CD4-positive, alpha-beta T cell treated with Interferon alpha-2 for 1 hour (primary cell): ENCODE results near the gene CACNA1H.
"Not testable (repeated sequence)": the region's sequence is repeated elsewhere in the genome, so short reads cannot be mapped to it uniquely, and the experiment has no call there.

Source experiments
- DNase-seq, 2 donors: peaks; one replicate each; pipeline ENCODE4 v3.0.0-alpha.2; 2020 to 2022

The CACNA1H gene

DNA sequence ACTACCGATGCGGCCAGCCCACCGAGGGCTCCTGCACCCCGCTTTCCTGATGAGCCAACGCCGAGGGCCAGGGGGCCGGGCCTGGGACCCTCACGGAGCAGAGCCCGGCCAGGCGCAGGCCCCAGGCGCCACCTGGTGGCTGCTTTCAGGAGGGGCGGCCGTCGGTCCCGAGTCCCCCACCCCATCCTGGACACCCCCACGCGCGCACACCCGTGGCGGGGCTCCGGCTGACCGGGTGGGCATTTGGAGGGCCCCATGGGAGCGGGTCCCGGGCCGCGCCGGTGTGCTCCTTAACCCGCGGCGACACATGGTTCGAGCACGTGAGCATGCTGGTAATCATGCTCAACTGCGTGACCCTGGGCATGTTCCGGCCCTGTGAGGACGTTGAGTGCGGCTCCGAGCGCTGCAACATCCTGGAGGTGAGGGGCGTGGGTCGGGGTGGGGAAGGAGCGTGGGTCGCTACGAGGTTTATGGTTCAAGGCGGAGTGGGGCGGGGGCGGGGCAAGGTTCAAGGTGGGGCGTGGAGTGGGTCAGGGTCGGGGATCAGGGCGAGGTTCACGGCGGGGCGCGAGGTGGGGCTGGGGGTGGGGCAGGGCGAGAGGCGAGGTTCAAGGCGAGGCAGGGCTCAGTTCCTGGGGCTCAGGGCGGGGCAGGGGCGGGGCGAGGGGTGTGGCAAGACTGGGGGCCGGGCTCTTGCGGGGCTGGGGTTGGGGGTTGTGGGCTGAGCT is 41.9 kb downstream of the CACNA1H start:
- DNase-seq = no peak

DNA sequence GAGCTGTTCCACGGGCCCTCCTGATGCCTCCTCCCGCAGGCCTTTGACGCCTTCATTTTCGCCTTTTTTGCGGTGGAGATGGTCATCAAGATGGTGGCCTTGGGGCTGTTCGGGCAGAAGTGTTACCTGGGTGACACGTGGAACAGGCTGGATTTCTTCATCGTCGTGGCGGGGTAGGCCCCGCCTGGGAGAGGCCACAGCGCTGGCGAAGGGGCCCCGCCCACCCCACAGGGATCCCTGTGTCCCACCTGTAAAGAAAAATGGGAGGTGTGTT is 42.4 kb downstream of the CACNA1H start:
- DNase-seq = no peak

DNA sequence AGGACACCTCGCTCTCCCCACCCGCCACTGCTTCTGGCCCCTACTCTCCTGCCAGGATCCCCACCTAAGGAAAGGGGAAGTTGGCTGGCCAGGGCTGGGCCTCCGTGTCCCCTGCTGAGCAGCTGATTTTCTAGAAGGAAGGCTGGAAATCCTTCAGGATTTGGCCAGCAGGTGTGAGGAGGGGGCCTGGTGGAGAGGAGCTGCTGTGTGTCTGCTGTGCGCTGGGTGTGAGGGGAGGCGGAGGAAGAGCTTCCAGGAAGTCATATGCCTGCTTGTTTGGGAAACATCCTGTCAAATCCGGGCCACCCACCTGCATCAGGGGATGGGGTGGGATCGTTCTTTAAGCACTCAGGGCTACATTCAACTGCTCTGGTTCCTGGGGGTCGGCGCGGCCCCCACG is 43.6 kb downstream of the CACNA1H start:
- no peak for DNase-seq

DNA sequence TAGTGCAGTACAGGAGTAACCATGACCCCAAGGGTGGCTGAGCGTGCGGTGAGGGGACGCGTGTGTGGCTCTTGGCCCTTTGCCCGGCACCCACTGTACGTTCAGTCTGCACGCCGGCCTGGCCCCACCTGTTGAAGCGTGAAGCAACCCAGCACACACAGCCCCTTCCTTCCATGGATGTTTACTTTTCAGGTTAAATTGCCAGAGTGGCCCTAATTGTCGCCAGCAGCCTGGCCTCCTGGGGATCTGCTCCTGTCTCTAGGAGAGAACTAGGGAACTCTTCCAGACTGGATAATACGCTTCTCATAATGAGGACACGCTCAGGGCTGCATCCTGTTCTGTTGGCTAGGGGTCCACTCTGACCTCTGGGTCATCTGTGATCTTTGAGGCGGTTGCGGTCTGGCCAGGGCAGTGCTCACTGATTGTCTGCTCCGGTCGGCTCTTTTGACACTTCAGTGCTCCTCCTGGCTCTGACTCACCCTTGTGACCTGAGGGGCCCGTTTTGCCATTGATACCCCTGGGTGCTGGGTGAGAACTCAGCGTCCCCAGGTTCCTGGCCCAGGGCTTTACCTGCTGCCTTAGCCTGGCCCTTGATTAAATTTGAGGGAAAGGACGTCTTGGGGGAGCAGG is 44.4 kb downstream of the CACNA1H start:
- DNase-seq = no peak

DNA sequence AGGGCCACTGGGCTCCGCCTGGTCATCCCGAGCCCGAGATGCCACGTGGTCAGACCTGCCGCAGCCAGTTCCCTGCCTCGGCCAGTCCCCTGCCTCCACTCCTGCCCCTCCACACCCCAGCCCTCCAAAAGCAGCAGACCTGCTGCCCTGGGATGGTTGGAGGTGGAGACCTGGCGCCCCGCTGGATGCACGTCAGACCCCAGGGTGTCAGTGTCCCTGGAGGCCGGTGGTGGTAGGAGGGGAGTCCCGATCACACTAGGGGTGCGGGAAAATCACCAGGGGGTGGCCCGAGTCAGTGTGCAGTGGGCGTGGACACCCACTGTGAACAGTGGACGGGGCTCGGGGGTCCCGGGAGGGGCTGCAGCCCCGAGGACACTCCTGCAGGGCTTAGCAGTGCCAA is 45.3 kb downstream of the CACNA1H start:
- DNase-seq = no peak

DNA sequence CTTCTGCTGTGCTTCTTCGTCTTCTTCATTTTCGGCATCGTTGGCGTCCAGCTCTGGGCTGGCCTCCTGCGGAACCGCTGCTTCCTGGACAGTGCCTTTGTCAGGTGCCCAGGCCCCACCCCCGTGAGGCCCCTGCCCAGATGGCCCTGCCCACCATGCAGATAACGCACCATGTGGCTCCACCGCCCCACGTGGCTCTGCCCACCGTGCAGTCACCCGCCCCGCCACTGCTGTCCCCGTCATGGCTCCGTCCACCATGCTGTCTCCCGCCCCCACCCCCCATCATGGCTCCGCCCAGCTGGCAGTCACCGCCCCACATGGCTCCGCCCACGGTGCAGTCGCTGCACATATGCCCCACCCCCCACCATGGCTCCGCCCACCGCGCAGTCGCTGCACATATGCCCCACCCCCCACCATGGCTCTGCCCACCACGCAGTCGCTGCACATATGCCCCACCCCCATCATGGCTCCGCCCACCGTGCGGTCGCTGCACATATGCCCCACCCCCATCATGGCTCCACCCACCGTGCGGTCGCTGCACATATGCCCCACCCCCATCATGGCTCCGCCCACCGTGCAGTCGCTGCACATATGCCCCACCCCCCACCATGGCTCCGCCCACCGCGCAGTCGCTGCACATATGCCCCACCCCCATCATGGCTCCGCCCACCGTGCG is 45.9 kb downstream of the CACNA1H start:
- not testable (repeated sequence) for DNase-seq

DNA sequence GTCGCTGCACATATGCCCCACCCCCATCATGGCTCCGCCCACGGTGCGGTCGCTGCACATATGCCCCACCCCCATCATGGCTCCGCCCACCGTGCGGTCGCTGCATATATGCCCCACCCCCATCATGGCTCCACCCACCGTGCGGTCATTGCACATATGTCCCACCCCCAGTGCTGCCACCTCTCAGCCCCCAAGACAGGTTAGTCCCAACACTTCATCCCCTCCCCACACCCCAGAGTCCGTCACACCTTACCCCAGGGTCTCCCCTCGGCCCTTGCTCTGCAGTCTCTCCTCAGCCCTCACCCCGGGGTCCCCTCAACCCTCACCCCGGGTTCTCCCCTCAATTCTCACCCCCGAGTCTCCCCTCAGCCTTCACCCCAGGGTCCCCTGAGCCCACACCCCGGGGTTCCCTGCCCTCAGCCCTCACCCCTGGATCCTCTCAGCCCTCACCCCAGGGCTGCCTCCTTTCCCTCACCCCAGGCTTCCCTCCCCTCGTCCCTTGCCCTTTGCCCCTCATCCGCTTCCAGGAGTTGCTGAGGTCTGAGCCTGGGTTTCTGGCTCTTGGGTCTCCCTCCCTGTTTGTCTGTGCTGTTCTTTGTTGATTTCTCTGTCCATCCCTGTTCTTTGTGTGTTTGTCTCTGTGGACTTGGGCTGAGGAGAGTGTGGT is 46.6 kb downstream of the CACNA1H start:
- DNase-seq = no peak

DNA sequence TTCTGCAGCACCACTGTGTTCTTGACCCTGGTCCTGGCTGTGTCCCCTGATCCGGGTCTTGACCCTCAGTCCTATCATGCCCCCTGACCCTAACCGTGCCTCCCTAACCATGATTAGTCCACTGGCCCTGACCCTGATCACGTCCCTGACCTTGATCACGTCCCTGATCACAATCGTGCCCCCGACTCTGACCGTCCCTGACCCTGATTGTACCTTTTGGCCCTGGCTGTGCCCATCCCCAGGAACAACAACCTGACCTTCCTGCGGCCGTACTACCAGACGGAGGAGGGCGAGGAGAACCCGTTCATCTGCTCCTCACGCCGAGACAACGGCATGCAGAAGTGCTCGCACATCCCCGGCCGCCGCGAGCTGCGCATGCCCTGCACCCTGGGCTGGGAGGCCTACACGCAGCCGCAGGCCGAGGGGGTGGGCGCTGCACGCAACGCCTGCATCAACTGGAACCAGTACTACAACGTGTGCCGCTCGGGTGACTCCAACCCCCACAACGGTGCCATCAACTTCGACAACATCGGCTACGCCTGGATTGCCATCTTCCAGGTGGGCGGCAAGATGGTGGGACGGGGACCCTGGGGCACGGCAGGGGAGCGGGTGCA is 47.2 kb downstream of the CACNA1H start:
- no peak for DNase-seq

DNA sequence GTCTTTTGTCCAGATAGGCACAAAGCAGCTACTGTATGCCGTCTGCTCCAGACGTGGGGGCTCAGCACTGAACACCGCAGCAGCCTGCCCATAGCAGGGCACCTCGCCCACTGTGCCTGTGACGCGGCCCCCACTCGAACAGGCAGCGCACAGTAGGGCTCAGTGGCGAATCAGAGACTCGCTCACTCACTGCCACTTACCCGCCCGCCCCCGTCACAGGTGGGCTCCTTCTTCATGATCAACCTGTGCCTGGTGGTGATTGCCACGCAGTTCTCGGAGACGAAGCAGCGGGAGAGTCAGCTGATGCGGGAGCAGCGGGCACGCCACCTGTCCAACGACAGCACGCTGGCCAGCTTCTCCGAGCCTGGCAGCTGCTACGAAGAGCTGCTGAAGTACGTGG is 48.5 kb downstream of the CACNA1H start:
- no peak for DNase-seq

DNA sequence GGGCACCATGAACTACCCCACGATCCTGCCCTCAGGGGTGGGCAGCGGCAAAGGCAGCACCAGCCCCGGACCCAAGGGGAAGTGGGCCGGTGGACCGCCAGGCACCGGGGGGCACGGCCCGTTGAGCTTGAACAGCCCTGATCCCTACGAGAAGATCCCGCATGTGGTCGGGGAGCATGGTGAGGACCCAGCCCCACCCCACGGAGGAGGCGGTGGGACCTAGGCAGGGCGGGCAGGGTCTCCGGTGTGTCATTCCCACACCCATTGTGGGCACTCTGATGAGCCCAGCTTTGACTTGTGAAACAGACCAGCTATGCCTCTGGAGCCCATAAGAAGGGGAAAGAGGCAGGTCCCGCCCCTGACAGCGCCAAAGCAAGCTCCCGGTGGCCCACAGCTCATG is 49.4 kb downstream of the CACNA1H start:
- no peak for DNase-seq

DNA sequence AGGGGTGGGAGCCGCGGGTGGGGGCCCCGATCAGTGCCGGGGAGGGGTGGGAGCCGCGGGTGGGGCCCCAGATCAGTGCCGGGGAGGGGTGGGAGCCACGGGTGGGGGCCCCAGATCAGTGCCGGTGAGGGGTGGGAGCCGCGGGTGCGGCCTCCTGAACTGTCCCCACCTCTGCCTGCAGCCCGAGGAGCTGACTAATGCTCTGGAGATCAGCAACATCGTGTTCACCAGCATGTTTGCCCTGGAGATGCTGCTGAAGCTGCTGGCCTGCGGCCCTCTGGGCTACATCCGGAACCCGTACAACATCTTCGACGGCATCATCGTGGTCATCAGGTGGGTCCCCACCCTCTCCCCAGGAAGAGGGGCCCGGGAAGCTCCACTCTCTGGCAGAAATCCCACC is 52.0 kb downstream of the CACNA1H start:
- DNase-seq = no peak

DNA sequence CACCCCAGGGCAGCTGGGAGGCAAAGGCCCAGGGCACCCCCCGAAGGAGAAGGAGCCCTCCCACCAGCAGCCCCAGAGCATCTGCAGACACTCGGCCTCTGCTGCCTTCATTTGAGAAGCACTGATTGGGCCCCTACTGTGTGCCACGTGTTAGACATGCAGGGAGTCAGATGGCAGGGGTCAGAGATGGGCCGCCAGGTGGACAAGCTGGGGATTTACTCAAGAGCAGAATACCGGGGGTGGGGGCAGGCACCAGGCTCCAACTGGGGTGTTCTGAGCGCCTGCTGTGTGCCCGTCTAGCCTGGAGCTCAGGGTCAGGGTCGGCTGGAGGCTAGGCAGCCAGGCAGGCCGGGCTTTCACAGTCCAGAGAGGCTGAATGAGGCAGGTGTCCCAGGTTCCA is 53.4 kb downstream of the CACNA1H start:
- no peak for DNase-seq

DNA sequence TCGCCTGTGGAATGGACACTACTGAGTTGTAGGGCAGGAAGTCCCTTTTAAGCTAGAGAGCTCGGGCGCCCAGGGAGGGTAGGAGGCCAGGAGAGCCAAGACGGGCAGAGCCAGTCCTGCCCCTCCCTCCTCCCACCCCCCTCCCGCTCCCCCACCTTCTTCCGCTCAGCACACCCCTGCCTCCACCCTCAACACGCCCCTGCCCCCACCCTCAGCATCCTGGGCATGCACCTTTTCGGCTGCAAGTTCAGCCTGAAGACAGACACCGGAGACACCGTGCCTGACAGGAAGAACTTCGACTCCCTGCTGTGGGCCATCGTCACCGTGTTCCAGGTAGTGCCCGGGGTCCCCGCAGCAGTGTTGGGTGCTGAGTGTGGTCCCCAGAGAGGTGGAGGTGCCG is 53.9 kb downstream of the CACNA1H start:
- peak in 1 of 2 donors; percentile 41 for DNase-seq

DNA sequence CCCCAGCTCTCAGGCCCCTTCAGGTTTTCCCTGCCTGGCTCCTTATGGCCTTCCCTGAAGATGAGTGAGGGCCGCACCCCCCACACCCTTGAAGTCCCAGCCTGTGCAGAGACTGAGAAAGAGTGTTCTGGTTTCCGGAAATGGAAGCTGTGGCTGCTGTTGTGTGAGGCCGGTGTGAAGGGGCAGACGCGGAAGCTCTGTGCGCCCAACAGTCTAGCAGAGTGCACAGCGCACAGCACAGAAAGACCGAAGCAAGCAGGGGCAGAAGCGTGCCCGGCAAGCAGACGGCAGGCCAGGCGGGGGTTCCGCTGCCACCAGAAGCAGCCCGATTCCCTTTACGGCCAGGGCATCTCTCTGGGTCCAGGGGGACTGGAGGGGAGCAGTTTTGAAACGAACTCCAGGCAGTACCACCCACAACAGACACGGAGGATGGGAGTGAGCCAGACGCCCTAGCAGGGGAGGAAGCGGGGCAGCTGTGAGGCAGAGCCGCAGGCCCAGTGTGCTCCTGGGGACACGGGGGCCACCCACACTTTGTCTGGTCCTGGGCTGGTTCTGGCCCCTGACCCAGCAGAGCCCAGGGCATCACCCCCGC is 55.4 kb downstream of the CACNA1H start:
- peak in 1 of 2 donors; percentile 13 for DNase-seq

DNA sequence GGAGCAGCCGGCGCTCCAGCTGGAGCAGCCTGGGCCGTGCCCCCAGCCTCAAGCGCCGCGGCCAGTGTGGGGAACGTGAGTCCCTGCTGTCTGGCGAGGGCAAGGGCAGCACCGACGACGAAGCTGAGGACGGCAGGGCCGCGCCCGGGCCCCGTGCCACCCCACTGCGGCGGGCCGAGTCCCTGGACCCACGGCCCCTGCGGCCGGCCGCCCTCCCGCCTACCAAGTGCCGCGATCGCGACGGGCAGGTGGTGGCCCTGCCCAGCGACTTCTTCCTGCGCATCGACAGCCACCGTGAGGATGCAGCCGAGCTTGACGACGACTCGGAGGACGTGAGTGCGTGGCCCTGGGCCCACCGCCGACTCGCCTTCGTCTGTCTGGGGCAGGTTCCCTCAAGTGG is 56.2 kb downstream of the CACNA1H start:
- DNase-seq = no peak

DNA sequence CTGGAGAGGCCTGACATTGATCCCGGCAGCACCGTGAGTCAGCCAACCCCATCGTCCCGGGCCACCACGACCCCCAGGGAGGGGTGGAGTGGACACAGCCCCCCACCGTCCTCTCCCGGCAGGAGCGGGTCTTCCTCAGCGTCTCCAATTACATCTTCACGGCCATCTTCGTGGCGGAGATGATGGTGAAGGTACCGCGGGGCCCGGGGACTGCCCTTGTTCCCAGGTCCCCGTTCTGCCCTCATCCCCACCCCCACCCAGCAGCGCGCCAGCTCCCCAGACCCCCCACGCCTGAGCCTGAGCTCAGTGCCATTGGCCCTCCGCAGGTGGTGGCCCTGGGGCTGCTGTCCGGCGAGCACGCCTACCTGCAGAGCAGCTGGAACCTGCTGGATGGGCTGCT is 57.6 kb downstream of the CACNA1H start:
- no peak for DNase-seq

DNA sequence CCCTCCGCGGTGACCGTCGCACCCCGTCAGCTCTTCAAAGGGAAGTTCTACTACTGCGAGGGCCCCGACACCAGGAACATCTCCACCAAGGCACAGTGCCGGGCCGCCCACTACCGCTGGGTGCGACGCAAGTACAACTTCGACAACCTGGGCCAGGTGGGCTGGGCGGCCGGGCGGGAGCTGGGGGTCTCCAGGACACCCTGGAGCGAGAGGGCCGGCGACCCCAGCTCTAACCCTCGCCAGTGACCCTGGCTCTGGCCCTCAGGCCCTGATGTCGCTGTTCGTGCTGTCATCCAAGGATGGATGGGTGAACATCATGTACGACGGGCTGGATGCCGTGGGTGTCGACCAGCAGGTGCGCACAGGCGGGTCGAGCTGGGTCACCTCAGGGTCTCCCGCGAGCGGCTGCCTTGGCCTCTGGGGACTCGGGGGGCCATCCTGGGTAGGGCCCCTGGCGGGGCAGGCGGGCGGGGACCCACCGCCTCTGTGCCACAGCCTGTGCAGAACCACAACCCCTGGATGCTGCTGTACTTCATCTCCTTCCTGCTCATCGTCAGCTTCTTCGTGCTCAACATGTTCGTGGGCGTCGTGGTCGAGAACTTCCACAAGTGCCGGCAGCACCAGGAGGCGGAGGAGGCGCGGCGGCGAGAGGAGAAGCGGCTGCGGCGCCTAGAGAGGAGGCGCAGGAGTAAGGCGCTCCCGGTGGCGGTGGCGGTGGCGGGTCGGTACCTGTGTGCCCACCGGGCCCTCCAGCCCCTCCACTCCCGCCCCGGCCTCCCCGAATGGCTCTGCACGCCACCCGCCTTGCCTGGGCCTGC is 58.8 kb downstream of the CACNA1H start:
- no peak for DNase-seq

DNA sequence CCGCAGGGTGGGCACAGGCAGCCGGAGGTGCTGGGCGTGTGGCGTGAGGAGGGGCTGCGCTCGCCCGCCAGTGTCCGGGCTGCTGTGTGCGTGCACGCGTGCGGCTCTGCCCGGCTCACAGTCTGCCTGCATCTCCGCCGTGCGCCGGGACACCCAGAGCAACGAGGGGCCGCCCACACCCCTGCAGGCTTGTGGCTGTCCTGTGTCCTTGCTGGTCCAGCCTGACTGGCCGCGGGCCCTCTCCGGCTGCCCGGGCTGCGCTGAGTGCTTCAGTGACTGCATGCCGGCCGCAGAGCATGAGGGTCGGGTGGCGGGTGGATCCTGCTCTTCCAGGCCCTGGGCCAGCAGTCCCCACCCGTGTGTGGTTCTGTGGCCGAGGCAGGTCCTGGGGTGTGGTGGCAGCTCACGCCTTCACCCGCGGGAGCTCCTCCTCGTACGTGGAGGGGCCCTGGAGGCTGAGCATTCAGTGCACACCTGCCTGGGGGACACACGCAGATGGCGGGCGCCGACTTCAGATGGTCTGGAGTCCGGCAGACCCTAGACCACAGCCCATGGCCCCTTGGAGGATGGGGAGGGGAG is 59.8 kb downstream of the CACNA1H start:
- DNase-seq = no peak

DNA sequence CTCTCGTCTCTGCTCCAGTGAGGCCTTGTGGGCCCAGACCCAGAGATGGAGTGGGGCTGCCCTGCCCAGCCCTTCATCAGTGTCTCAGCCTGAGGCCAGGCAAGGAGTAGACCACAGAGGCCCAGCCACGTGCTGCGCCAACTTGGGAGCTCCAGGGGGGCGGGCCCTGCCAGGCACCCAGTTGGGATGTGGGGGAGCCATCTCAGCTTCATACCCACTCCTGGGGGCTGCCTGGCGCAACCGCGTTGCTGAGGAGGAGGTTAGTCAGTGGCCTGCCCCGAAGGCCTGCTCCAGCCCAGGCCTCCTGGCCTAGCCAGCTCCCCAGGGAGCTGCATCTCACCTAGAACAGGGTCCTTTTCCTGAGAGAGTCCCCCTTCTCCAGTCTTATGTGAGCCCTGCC is 60.3 kb downstream of the CACNA1H start:
- DNase-seq = no peak

DNA sequence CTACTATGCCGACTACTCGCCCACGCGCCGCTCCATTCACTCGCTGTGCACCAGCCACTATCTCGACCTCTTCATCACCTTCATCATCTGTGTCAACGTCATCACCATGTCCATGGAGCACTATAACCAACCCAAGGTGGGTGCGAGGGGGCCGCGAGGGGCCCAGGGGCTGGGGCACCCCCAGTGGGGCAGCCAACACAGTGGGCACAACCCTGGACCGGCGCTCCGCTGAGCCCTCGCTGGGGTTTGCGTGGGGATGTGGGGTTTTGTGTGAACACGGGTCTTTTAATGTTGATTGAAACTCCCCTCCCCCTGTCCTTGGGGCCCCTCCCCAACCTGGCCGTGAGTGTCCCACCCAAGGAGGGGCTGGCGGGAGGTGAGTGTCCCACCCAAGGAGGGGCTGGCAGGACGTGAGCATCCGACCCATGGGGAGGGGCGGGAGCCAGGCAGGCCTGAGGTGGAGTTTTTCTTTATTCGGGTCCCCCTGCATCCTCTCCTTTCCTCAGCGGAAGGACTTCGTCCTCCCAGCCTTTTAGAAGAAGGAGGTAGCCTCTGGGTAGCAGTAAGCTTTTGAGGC is 61.0 kb downstream of the CACNA1H start:
- DNase-seq = no peak

DNA sequence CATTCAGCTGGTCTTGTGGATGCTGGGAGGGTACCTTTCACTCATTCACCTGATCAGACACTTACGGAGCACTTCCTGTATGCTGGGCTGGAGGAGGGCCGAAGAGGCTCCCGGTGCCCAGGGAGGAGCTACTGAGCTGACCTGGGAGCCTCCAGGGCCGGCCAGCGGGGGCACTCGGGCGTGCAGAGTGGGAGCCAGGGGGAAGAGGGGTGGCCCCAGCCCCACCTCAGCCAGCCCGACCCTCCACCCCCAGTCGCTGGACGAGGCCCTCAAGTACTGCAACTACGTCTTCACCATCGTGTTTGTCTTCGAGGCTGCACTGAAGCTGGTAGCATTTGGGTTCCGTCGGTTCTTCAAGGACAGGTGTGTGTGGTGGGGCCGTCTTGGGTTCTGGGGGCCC is 61.8 kb downstream of the CACNA1H start:
- DNase-seq = no peak
